ENCODE results near the gene EXOSC5. TPM values are rescaled to one million over a fixed set of nuclear protein-coding genes. Genes with fewer than 3 reads are reported as not detected.
A peak's percentile ranks its signal among the peaks of the same experiment; 100 is the strongest.

Gene EXOSC5
- total and polyA plus RNA-seq, 10 of the 15 experiments (the other 5 are each of a cell fraction or from before 2014, with no cell fraction given), result 15.8 to 123 (median 52.7) TPM

- no peak for TF ChIP-seq ZBTB4 (CRISPR knock-in tag; IDR thresholded peaks at IDR 0.05)
- no peak for TF ChIP-seq ETV6 (conservative IDR thresholded peaks at IDR 0.05 in 1 of 2, IDR thresholded peaks at IDR 0.05 in 1 of 2; ENCODE audit: borderline replicate concordance in 1 of 2, low read depth in 1 of 2)
- TF ChIP-seq ZNF592 (IDR thresholded peaks at IDR 0.05), result no peak
- TF ChIP-seq ATF7 (IDR thresholded peaks at IDR 0.05; ENCODE audit: low read depth), result peak; percentile 71
- no peak for TF ChIP-seq SMC3 (IDR thresholded peaks at IDR 0.05; ENCODE audit: borderline replicate concordance, low read length)
- TF ChIP-seq JUND (IDR thresholded peaks at IDR 0.05; ENCODE audit: low read depth, low read length), result no peak
- no peak for TF ChIP-seq PAX5 (IDR thresholded peaks at IDR 0.05; ENCODE audit: borderline replicate concordance, low read depth, low read length)
- TF ChIP-seq NRF1 (conservative IDR thresholded peaks at IDR 0.05; ENCODE audit: low read depth, low read length), result no peak
- peak in 1 of 2 experiments; percentile 40; a peak in 1 of 4 replicates for TF ChIP-seq EP300 (IDR thresholded peaks at IDR 0.05; ENCODE audit: borderline replicate concordance in 1 of 2, control insufficient read depth in 1 of 2, low read depth in 2 of 2, low read length in 2 of 2)
- no peak for TF ChIP-seq KAT2A (conservative IDR thresholded peaks at IDR 0.05; ENCODE audit: control insufficient read depth, low read depth, low read length)
- no peak for TF ChIP-seq YY1 (IDR thresholded peaks at IDR 0.05; ENCODE audit: low read depth, low read length)
- no peak for TF ChIP-seq POLR2AphosphoS5 (IDR thresholded peaks at IDR 0.05; ENCODE audit: low read length)
- TF ChIP-seq RAD51 (IDR thresholded peaks at IDR 0.05), result no peak
- TF ChIP-seq FOXK2 (IDR thresholded peaks at IDR 0.05), result no peak
- 0 out of 2 replicates have a peak, but pooled peaks have one; percentile 5 for TF ChIP-seq SMARCA5 (IDR thresholded peaks at IDR 0.05)
- TF ChIP-seq YBX1 (IDR thresholded peaks at IDR 0.05), result no peak
- TF ChIP-seq MTA3 (IDR thresholded peaks at IDR 0.05; ENCODE audit: borderline replicate concordance, low read length), result no peak
- TF ChIP-seq FOS (IDR thresholded peaks at IDR 0.05; ENCODE audit: borderline replicate concordance, extremely low read depth, insufficient read length), result no peak
- no peak for TF ChIP-seq MEF2B (IDR thresholded peaks at IDR 0.05; ENCODE audit: partially characterized antibody, poor library complexity, severe bottlenecking)
- TF ChIP-seq EZH2 (IDR thresholded peaks at IDR 0.05; ENCODE audit: borderline replicate concordance, control insufficient read depth, low read depth, low read length), result no peak
- TF ChIP-seq PML (IDR thresholded peaks at IDR 0.05; ENCODE audit: low read length), result no peak
- TF ChIP-seq NFYB (IDR thresholded peaks at IDR 0.05; ENCODE audit: insufficient read depth, low read depth, low read length), result no peak
These were observed 29.3 kb downstream of the EXOSC5 start (continued) for GRCh38 chr19:41367848-41368301.

Data from GM12878 (cell line).